ENCODE results near the gene SPTBN4. TPM values are rescaled to one million over a fixed set of nuclear protein-coding genes. Genes with fewer than 3 reads are reported as not detected.

The SPTBN4 gene
- total RNA-seq, 4 donors from 2014 or later: 0.18 to 6.6 (median 2.0) TPM

GRCh38 chr19:40420451-40420765 is 46.4 kb upstream of the SPTBN4 start:
- H3K4me1 ChIP-seq: peaks cover 3 to 42% (median 11%) of the 10 kb centered on the region in 4 donors
- peak overlapping the region; percentile 95 to 99 (median 96) for H3K27ac ChIP-seq
- peak in 1 of 3 donors; percentile 40 for DNase-seq
- H3K27me3 ChIP-seq: no peaks in the 10 kb centered on the region
- H3K9me3 ChIP-seq: no peaks in the 10 kb centered on the region
- peaks cover 0 to 13% (median 0%) of the 10 kb centered on the region in 3 donors for H3K36me3 ChIP-seq
- H3K4me3 ChIP-seq: peak overlapping the region; percentile 52 to 71 (median 60)
- TF ChIP-seq CTCF (IDR thresholded peaks at IDR 0.05): no peak
- TF ChIP-seq POLR2A (IDR thresholded peaks at IDR 0.05): no peak

- H3K27ac ChIP-seq: peak overlapping the region; percentile 95 to 99 (median 96)
- H3K4me3 ChIP-seq: peak overlapping the region; percentile 52 to 71 (median 60)
- H3K4me1 ChIP-seq: peaks cover 3 to 42% (median 11%) of the 10 kb centered on the region in 4 donors
- TF ChIP-seq POLR2A (IDR thresholded peaks at IDR 0.05) (peak; percentile 94 to 97), CTCF (IDR thresholded peaks at IDR 0.05) (peak; percentile 95 to 97 (median 96))
- DNase-seq: peak; percentile 83 to 98 (median 95)
- no peaks in the 10 kb centered on the region for H3K9me3 ChIP-seq
- peaks cover 0 to 13% (median 0%) of the 10 kb centered on the region in 3 donors for H3K36me3 ChIP-seq
- H3K27me3 ChIP-seq: no peaks in the 10 kb centered on the region
Observed at GRCh38 chr19:40420766-40421765, 45.7 kb upstream of the SPTBN4 start.

GRCh38 chr19:40421993-40422747 is 44.6 kb upstream of the SPTBN4 start:
- H3K9me3 ChIP-seq: no peaks in the 10 kb centered on the region
- no peaks in the 10 kb centered on the region for H3K27me3 ChIP-seq
- DNase-seq: no peak
- H3K4me3 ChIP-seq: peak overlapping the region in 1 of 4 donors; percentile 61
- H3K4me1 ChIP-seq: peaks cover 3 to 50% (median 11%) of the 10 kb centered on the region in 4 donors
- TF ChIP-seq CTCF (IDR thresholded peaks at IDR 0.05) (no peak), POLR2A (IDR thresholded peaks at IDR 0.05) (no peak)
- peak overlapping the region; percentile 95 to 99 (median 96) for H3K27ac ChIP-seq
- peaks cover 0 to 13% (median 0%) of the 10 kb centered on the region in 3 donors for H3K36me3 ChIP-seq

- Histone ChIP-seq H3K36me3 (peaks cover 0 to 13% (median 0%) of the 10 kb centered on the region in 3 donors), H3K9me3 (no peaks in the 10 kb centered on the region), H3K27me3 (no peaks in the 10 kb centered on the region), H3K4me3 (no peak overlapping the region), H3K27ac (peak overlapping the region in 3 of 4 donors; percentile 25 to 95 (median 45)), H3K4me1 (peaks cover 3 to 43% (median 11%) of the 10 kb centered on the region in 4 donors)
- no peak for TF ChIP-seq POLR2A (IDR thresholded peaks at IDR 0.05)
- no peak for TF ChIP-seq CTCF (IDR thresholded peaks at IDR 0.05)
- DNase-seq: no peak
Observed at GRCh38 chr19:40422748-40423566, 43.8 kb upstream of the SPTBN4 start.

- Histone ChIP-seq H3K9me3 (no peaks in the 10 kb centered on the region), H3K27ac (peak overlapping the region in 1 of 4 donors; percentile 100), H3K4me1 (peaks cover 3 to 43% (median 11%) of the 10 kb centered on the region in 4 donors), H3K27me3 (no peaks in the 10 kb centered on the region), H3K4me3 (peak overlapping the region in 1 of 4 donors; percentile 97), H3K36me3 (peaks cover 0 to 13% (median 0%) of the 10 kb centered on the region in 3 donors)
- no peak for TF ChIP-seq CTCF (IDR thresholded peaks at IDR 0.05)
- no peak for TF ChIP-seq POLR2A (IDR thresholded peaks at IDR 0.05)
- no peak for DNase-seq
Observed at GRCh38 chr19:40423938-40424337, 42.9 kb upstream of the SPTBN4 start.

All from Peyer's patch (tissue), 4 donors.